GM21526 (cell line): ENCODE data around the gene GLMN.
A peak's percentile ranks its signal among the peaks of the same experiment; 100 is the strongest.

ENCODE experiments used
- ATAC-seq: cut with Tn5 transposase; IDR thresholded peaks from one replicate; pipeline ENCODE4 v1.9.1; 2021; ENCODE audit warnings: moderate library complexity; ENCODE audit not compliant: unreplicated experiment, low FRiP score

The GLMN gene, protein sequence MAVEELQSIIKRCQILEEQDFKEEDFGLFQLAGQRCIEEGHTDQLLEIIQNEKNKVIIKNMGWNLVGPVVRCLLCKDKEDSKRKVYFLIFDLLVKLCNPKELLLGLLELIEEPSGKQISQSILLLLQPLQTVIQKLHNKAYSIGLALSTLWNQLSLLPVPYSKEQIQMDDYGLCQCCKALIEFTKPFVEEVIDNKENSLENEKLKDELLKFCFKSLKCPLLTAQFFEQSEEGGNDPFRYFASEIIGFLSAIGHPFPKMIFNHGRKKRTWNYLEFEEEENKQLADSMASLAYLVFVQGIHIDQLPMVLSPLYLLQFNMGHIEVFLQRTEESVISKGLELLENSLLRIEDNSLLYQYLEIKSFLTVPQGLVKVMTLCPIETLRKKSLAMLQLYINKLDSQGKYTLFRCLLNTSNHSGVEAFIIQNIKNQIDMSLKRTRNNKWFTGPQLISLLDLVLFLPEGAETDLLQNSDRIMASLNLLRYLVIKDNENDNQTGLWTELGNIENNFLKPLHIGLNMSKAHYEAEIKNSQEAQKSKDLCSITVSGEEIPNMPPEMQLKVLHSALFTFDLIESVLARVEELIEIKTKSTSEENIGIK

GRCh38 chr1:92298573-92299476 is at the start of gene GLMN, which contains the start of gene RPAP2:
Gene GLMN, minus strand, starts transcription at chr1:92298987. Its CDS starts 988 bp downstream, at chr1:92297999.
Gene RPAP2, plus strand, starts transcription at chr1:92299059. Its CDS starts 15 bp downstream, at chr1:92299074.
- peak; percentile 98 for ATAC-seq

- no peak for ATAC-seq
Measured at GRCh38 chr1:92346866-92347640, 48.3 kb upstream of the GLMN start.

- ATAC-seq: no peak
Measured at GRCh38 chr1:92343061-92343460, 44.3 kb upstream of the GLMN start.

DNA sequence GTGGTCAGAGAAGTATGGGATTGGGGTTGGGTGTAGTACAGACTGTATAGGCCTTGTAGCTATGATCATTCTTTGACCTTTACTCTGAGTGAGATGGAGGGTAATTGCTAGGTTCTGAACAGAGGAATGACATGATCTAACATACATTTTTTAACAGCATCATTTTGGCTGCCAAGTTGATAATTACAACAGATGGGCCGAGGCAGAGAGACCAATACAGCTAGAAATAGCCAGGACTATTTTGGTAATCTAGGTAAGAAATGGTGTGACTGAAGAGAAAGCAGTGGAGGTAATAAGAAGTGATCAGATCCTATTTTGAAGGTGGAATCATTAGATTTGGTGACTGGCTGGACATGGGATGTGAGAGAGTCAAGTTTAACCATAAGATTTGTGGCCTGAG is 43.6 kb upstream of the GLMN start:
- no peak for ATAC-seq

DNA sequence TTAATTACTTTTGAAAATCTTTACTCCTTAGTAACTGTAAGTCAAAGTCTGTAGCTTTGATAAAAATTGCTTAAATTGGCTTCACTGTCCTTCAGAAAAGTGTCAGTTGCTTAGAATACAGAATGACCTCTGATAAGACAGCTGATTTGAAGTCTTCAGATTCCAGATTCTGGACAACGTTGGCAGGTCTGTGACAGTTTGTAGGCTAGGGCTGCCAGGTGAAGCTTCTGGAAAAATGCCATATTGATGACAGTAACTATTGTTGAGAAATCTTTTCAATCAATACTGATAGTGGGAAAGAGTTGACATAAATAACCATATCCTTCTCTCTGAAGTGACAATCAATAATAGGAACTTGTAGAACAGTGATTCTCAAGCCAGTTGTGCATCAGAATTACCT is 41.4 kb upstream of the GLMN start:
- no peak for ATAC-seq

DNA sequence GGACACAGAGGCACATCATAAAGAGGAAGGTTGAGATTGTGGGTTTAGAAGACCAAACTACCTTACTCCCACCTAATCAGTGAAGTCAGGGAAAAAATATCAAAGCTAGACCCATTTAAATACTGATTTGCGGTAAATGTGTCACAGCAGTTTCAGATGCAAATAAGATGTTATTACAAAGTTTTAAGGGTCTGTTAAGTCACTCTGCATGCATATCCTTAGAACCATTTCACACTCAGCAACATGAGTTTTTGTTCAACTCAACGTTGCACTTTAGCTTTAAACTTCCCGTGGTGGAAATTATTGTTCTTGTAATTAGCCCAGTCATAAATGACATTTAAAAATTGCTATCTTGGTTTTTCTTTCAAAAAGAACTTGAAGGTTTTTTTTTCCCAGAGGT is 34.9 kb upstream of the GLMN start:
- no peak for ATAC-seq

DNA sequence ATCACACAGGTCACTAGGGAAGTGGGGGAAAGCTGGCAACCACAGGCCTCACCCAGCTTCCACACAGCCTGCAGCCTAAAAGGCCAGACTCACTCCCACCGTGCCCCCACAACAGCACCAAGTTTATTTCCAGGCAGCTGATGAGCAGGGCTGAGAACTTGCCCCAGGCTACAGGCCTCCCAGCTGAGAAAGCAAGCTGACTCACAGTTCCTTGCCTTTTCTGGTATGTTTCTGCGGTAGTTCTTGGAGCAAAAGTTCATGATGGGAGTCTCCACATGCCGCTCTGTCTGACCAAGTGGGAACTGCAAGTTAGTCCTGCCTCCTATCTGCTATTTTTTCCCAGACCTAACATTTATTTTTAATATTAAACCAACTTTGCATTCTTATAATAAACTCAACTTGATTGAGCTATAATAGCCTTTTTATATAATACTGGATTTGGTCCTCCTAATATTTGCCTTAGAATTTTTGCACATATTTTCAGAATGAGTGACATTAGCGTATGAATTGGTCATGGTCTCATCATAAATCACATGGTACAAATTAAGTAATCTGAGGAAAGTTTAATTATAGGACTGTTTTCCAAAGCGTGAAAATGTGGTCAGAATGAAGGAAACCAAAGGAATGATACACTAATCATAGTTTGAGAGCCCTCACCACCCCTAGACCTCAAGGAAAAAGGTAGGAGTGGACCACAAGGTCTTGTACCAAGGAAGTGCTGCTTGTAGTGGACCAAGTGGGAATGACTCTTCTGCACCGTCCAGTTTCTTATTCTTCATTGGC is 30.8 kb upstream of the GLMN start:
- ATAC-seq: no peak

GRCh38 chr1:92327794-92328193 is 29.0 kb upstream of the GLMN start:
- ATAC-seq: no peak

GRCh38 chr1:92326681-92327080 is 27.9 kb upstream of the GLMN start:
- ATAC-seq: no peak

DNA sequence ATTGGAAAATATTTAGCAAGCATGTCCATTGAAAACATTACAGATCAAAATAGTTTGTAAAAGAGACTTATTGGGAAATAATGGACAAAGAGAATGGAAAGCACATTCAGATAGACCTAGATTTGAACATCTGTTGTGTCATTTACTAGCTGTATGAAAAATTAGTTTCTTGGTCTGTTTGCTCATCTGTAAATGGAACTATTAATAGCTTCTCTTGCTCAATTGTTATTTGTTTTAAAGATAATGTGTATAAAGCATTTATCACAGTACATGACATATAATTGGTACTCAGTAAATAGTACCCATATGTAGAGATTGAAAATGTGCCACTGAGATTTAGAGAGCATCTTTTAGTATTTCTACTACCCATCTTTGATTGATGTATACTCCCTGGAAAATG is 26.0 kb upstream of the GLMN start:
- ATAC-seq: no peak

DNA sequence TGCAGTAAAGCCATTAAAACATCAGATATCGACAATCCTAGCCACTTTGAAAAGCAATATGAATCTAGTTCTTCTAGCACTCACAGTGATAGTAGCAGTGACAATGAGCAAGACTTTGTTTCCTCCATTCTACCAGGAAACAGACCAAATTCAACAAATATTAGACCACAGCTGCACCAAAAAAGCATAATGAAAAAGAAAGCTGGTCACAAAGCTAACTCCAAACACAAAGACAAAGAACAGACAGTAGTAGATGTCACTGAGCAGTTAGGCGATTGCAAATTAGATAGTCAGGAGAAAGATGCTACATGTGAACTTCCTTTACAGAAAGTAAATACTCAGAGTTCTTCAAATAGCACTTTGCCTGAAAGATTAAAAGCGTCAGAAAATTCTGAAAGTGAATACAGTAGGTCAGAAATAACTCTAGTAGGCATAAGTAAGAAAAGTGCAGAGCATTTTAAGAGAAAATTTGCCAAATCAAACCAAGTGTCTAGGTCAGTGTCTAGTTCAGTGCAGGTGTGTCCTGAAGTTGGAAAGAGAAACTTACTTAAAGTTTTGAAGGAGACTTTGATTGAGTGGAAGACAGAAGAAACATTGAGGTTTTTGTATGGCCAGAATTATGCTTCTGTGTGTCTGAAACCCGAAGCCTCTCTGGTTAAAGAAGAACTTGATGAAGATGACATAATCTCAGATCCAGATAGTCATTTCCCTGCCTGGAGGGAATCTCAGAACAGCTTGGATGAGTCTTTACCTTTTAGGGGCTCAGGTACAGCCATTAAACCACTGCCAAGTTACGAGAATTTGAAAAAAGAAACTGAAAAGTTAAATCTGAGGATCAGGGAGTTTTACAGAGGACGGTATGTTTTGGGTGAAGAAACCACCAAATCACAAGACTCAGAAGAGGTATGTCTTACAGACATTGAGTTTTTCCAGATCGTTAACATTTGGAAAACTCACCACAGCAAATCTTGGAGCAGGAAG is 25.0 kb upstream of the GLMN start:
- no peak for ATAC-seq

- no peak for ATAC-seq
Measured at GRCh38 chr1:92317836-92318493, 19.2 kb upstream of the GLMN start.

- ATAC-seq: no peak
Measured at GRCh38 chr1:92315766-92316599, 17.2 kb upstream of the GLMN start.

GRCh38 chr1:92314024-92314423 is 15.2 kb upstream of the GLMN start:
- ATAC-seq: no peak

- no peak for ATAC-seq
Measured at GRCh38 chr1:92310185-92310597, 11.4 kb upstream of the GLMN start.

DNA sequence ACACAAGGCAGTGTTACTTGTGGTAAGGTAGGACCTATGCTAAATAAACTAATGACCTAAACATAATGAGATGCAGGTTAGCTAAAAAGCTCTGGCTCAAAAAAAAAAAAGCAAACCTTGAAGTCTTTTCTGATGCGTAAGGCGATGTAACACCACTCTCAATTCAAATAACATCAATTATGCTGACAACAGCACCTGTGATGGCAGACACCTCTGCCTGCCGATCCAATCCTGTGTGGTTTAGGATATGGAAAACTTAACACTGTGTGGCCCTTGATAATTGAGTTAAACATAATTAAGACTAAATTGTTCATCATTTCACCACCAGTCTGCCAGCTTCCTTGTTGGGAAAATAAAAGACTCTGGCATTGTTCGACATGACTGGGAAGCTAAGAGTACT is 9.2 kb upstream of the GLMN start:
- ATAC-seq: no peak

GRCh38 chr1:92306020-92306419 is 7.2 kb upstream of the GLMN start:
- ATAC-seq: no peak
